H9 (cell line): Measurements from ENCODE around the gene KLHDC9. TPM values are rescaled to one million over a fixed set of nuclear protein-coding genes. Genes with fewer than 3 reads are reported as not detected.

Experiments used
- DNase-seq: peaks from one replicate; pipeline ENCODE4 v3.0.0-alpha.2; 2017
- H2AFZ ChIP-seq: one replicate; pipeline ENCODE4 v1.6.1; 2013; ENCODE audit warnings: mild to moderate bottlenecking, low read length, control low read depth, moderate library complexity
- H2AK5ac ChIP-seq: 2 replicates; pipeline ENCODE4 v1.6.1; 2013; ENCODE audit warnings: low read length, control low read depth, mixed read lengths; ENCODE audit not compliant: insufficient read length
- H2BK120ac ChIP-seq: one replicate; pipeline ENCODE4 v1.6.1; 2013; ENCODE audit warnings: low read depth, mild to moderate bottlenecking, low read length, control low read depth, inconsistent platforms; ENCODE audit not compliant: poor library complexity, severe bottlenecking
- H2BK12ac ChIP-seq: 2 replicates; pipeline ENCODE4 v1.6.1; 2013; ENCODE audit warnings: low read length, control low read depth, mixed read lengths, low read depth; ENCODE audit not compliant: insufficient read length
- H2BK15ac ChIP-seq: 2 replicates; pipeline ENCODE4 v1.6.1; 2013; ENCODE audit warnings: low read depth, low read length, control low read depth
- H2BK20ac ChIP-seq: one replicate; pipeline ENCODE4 v1.6.1; 2013; ENCODE audit warnings: low read depth, mild to moderate bottlenecking, low read length, control low read depth, inconsistent platforms; ENCODE audit not compliant: poor library complexity, severe bottlenecking
- H2BK5ac ChIP-seq: 2 replicates; pipeline ENCODE4 v1.6.1; 2013; ENCODE audit warnings: low read length, control low read depth, mixed read lengths; ENCODE audit not compliant: insufficient read length
- H3K14ac ChIP-seq: 2 replicates; pipeline ENCODE4 v1.6.1; 2013; ENCODE audit warnings: low read length, control low read depth; ENCODE audit not compliant: insufficient read depth
- H3K18ac ChIP-seq: 2 replicates; pipeline ENCODE4 v1.6.1; 2013; ENCODE audit warnings: low read depth, mild to moderate bottlenecking, mixed read lengths, low read length, control low read depth; ENCODE audit not compliant: insufficient read length
- H3K23ac ChIP-seq: 2 replicates; pipeline ENCODE4 v1.6.1; 2013; ENCODE audit warnings: low read length, control low read depth, mixed read lengths, low read depth; ENCODE audit not compliant: insufficient read length
- H3K23me2 ChIP-seq: 2 replicates; pipeline ENCODE4 v1.6.1; 2013; ENCODE audit warnings: low read depth, mild to moderate bottlenecking, mixed read lengths, low read length, control low read depth; ENCODE audit not compliant: insufficient read length, poor library complexity, severe bottlenecking
- H3K27ac ChIP-seq: 2 replicates; pipeline ENCODE4 v1.5.1; 2013; ENCODE audit warnings: low read length, control low read depth, mixed read lengths, low read depth; ENCODE audit not compliant: insufficient read length
- H3K27me3 ChIP-seq: 2 replicates; pipeline ENCODE4 v1.6.1; 2013; ENCODE audit warnings: low read length, control low read depth, inconsistent platforms; ENCODE audit not compliant: insufficient read depth
- H3K4ac ChIP-seq: 2 replicates; pipeline ENCODE4 v1.6.1; 2013; ENCODE audit warnings: low read depth, mild to moderate bottlenecking, control low read depth, inconsistent platforms, low read length, moderate library complexity
- H3K4me1 ChIP-seq: 2 replicates; pipeline ENCODE4 v1.6.1; 2013; ENCODE audit warnings: low read length, control low read depth, inconsistent platforms; ENCODE audit not compliant: insufficient read depth
- H3K4me2 ChIP-seq: 2 replicates; pipeline ENCODE4 v1.6.1; 2013; ENCODE audit warnings: low read length, control low read depth, mixed read lengths; ENCODE audit not compliant: insufficient read length, insufficient read depth
- H3K56ac ChIP-seq: 2 replicates; pipeline ENCODE4 v1.6.1; 2013; ENCODE audit warnings: low read depth, mild to moderate bottlenecking, mixed read lengths, low read length, control low read depth; ENCODE audit not compliant: insufficient read length
- H3K79me1 ChIP-seq: 2 replicates; pipeline ENCODE4 v1.6.1; 2013; ENCODE audit warnings: low read depth, mild to moderate bottlenecking, moderate library complexity, low read length, control low read depth, inconsistent platforms; ENCODE audit not compliant: insufficient read depth, poor library complexity, severe bottlenecking
- H3K79me2 ChIP-seq: 2 replicates; pipeline ENCODE4 v1.6.1; 2013; ENCODE audit warnings: low read length, control low read depth, inconsistent platforms; ENCODE audit not compliant: insufficient read depth
- H3K9ac ChIP-seq: 2 replicates; pipeline ENCODE4 v1.6.1; 2013; ENCODE audit warnings: low read length, control low read depth, mixed read lengths; ENCODE audit not compliant: insufficient read length; ENCODE audit errors: extremely low read depth
- H3K9me3 ChIP-seq: one replicate; pipeline ENCODE4 v1.6.1; 2013; ENCODE audit warnings: low read depth, low read length, inconsistent platforms; ENCODE audit not compliant: control insufficient read depth
- H3T11ph ChIP-seq: one replicate; pipeline ENCODE4 v1.6.1; 2013; ENCODE audit warnings: mild to moderate bottlenecking, low read length, control low read depth, inconsistent platforms
- H4K20me1 ChIP-seq: one replicate; pipeline ENCODE4 v1.6.1; 2013; ENCODE audit not compliant: control insufficient read depth, insufficient read length, insufficient read depth
- H4K5ac ChIP-seq: 2 replicates; pipeline ENCODE4 v1.6.1; 2013; ENCODE audit warnings: low read depth, mild to moderate bottlenecking, mixed read lengths, low read length, control low read depth; ENCODE audit not compliant: insufficient read length
- H4K8ac ChIP-seq: replicated peaks from 2 replicates; pipeline ENCODE4 v1.6.1; 2013; ENCODE audit warnings: low read length, control low read depth, mixed read lengths, low read depth; ENCODE audit not compliant: insufficient read length
- H4K91ac ChIP-seq: 2 replicates; pipeline ENCODE4 v1.6.1; 2013; ENCODE audit warnings: low read depth, mild to moderate bottlenecking, moderate library complexity, mixed read lengths, low read length, control low read depth; ENCODE audit not compliant: insufficient read length
- H3K27ac Mint-ChIP-seq, 3 experiments: 2 replicates in 2 of 3; 3 replicates in 1 of 3; pipeline ENCODE4 v1.8.0; 2020 to 2021; ENCODE audit warnings: mixed read lengths in 3 of 3, mild to moderate bottlenecking in 1 of 3, moderate library complexity in 1 of 3
- H3K27me3 Mint-ChIP-seq: 2 replicates; pipeline ENCODE4 v1.8.0; 2021; ENCODE audit warnings: low read depth, mild to moderate bottlenecking, moderate library complexity, mixed read lengths
- H3K36me3 Mint-ChIP-seq, 3 experiments: 2 replicates in 2 of 3; 3 replicates in 1 of 3; pipeline ENCODE4 v1.8.0; 2020 to 2021; ENCODE audit warnings: low read depth in 3 of 3, mixed read lengths in 3 of 3; ENCODE audit not compliant: insufficient read depth in 1 of 3
- H3K4me1 Mint-ChIP-seq, 2 experiments: 2 replicates each; pipeline ENCODE4 v1.8.0; 2020; ENCODE audit warnings: mixed read lengths in 2 of 2
- H3K4me3 Mint-ChIP-seq, 2 experiments: 2 replicates in 1 of 2; 3 replicates in 1 of 2; pipeline ENCODE4 v1.8.0; 2020 to 2021; ENCODE audit warnings: mild to moderate bottlenecking in 2 of 2, mixed read lengths in 2 of 2, moderate library complexity in 1 of 2
- H3K9me3 Mint-ChIP-seq, 2 experiments: 2 replicates in 1 of 2; 3 replicates in 1 of 2; pipeline ENCODE4 v1.8.0; 2020; ENCODE audit warnings: mild to moderate bottlenecking in 2 of 2, mixed read lengths in 2 of 2, moderate library complexity in 1 of 2
- WGBS: extraction: QIAGEN DNeasy Blood & Tissue Kit; methylation state at CpG from one replicate; pipeline ENCODE4 v1.1.7; 2013; ENCODE audit warnings: missing lambda C conversion rate, low lambda C conversion rate, mixed read lengths; ENCODE audit not compliant: insufficient read length; ENCODE audit errors: extremely low coverage; 5-methylcytosine and 5-hydroxymethylcytosine counted together
- total RNA-seq: library from RNA; stranded (reverse); gene quantifications from 2 replicates; pipeline ENCODE4 v1.2.1, GENCODE V29; 2021
- TF ChIP-seq, protein P1 (sequence below): fragments of 200-600 bp; sonication (generic); conservative IDR thresholded peaks from 3 replicates; pipeline ENCODE4 v1.8.0; 2021; ENCODE audit warnings: antibody characterized with exemption, mild to moderate bottlenecking

The KLHDC9 gene
- total RNA-seq, 1 experiment from 2014 or later, result 6.6 TPM

DNA sequence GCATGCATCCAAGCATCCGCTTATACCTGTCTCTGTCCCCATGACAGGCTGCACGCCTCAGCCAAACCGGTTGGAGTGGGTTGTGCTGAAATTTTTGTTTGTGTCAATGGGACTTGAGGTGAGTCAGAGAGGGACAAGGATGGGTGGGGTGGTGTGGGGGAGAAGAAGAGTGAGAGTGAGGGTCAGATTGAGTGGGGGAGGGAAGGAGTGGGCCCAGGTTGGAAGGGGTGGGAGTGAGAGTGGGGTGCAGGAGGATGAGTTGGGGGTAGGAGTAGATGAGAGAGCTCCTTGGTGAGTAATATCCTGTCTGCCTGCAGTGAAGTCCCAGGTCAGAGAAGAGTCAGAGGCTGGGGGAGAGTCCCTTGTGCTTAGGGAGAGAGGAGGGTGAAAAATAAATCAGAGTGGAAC lies 5.5 kb upstream of the KLHDC9 start:
- no peak overlapping the region for H3K4me3 Mint-ChIP-seq
- Histone ChIP-seq H2BK15ac (no peak overlapping the region), H4K5ac (no peak overlapping the region), H3K4me1 (no peaks in the 10 kb centered on the region), H3K14ac (no peak overlapping the region), H3K56ac (no peak overlapping the region), H3T11ph (no peak overlapping the region), H3K9ac (no peak overlapping the region), H2BK120ac (no peak overlapping the region), H3K18ac (no peak overlapping the region), H3K9me3 (no peaks in the 10 kb centered on the region), H3K4me2 (no peak overlapping the region), H3K23me2 (no peaks in the 10 kb centered on the region), H4K20me1 (no peaks in the 10 kb centered on the region), H2BK5ac (no peak overlapping the region), H2BK20ac (no peak overlapping the region), H2AK5ac (no peak overlapping the region), H2BK12ac (no peak overlapping the region), H4K8ac (no peak overlapping the region), H3K79me2 (no peaks in the 10 kb centered on the region), H3K23ac (no peak overlapping the region), H3K4ac (no peak overlapping the region), H4K91ac (no peak overlapping the region), H3K27ac (no peak overlapping the region), H3K27me3 (no peaks in the 10 kb centered on the region; the same call in 1 of the 2 replicates), H2AFZ (no peak overlapping the region), H3K79me1 (no peaks in the 10 kb centered on the region)
- no peak for DNase-seq
- H3K27me3 Mint-ChIP-seq, result peaks cover 11% of the 10 kb centered on the region
- no peaks in the 10 kb centered on the region for H3K36me3 Mint-ChIP-seq
- no CpG with 5 or more reads among the region's 3 CpGs for WGBS
- no peaks in the 10 kb centered on the region; a peak in 1 of 5 replicates for H3K9me3 Mint-ChIP-seq
- peaks cover 10 to 11% of the 10 kb centered on the region in 2 experiments for H3K4me1 Mint-ChIP-seq
- no peak overlapping the region; a peak in 1 of 7 replicates for H3K27ac Mint-ChIP-seq
- TF ChIP-seq, protein P1, sequence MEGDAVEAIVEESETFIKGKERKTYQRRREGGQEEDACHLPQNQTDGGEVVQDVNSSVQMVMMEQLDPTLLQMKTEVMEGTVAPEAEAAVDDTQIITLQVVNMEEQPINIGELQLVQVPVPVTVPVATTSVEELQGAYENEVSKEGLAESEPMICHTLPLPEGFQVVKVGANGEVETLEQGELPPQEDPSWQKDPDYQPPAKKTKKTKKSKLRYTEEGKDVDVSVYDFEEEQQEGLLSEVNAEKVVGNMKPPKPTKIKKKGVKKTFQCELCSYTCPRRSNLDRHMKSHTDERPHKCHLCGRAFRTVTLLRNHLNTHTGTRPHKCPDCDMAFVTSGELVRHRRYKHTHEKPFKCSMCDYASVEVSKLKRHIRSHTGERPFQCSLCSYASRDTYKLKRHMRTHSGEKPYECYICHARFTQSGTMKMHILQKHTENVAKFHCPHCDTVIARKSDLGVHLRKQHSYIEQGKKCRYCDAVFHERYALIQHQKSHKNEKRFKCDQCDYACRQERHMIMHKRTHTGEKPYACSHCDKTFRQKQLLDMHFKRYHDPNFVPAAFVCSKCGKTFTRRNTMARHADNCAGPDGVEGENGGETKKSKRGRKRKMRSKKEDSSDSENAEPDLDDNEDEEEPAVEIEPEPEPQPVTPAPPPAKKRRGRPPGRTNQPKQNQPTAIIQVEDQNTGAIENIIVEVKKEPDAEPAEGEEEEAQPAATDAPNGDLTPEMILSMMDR, result no peak
